Memory B cell (primary cell): Measurements from ENCODE around the gene OR10J1.
"Not testable (repeated sequence)": the region's sequence is repeated elsewhere in the genome, so short reads cannot be mapped to it uniquely, and the experiment has no call there.

Source experiments
- ATAC-seq: fragments of 150-1000 bp; cut with Tn5 transposase; 2 replicates; pipeline ENCODE4 v1.10.0; 2021; ENCODE audit warnings: low read depth, mild to moderate bottlenecking, moderate library complexity
- DNase-seq, 2 donors: peaks; one replicate each; pipeline ENCODE4 v3.0.0; 2022; ENCODE audit warnings: low spot score in 2 of 2
- H3K27ac Mint-ChIP-seq: one replicate; pipeline ENCODE4 v1.8.0; 2022; ENCODE audit warnings: mild to moderate bottlenecking, moderate library complexity, mixed read lengths
- H3K27me3 Mint-ChIP-seq: one replicate; pipeline ENCODE4 v1.8.0; 2022; ENCODE audit warnings: mixed read lengths
- H3K36me3 Mint-ChIP-seq: one replicate; pipeline ENCODE4 v1.8.0; 2022; ENCODE audit warnings: mild to moderate bottlenecking, mixed read lengths
- H3K4me1 Mint-ChIP-seq: one replicate; pipeline ENCODE4 v1.8.0; 2022; ENCODE audit warnings: mixed read lengths
- H3K4me3 Mint-ChIP-seq: one replicate; pipeline ENCODE4 v1.8.0; 2022; ENCODE audit warnings: mild to moderate bottlenecking, moderate library complexity, mixed read lengths
- H3K9me3 Mint-ChIP-seq: one replicate; pipeline ENCODE4 v1.8.0; 2022; ENCODE audit warnings: mixed read lengths

Gene OR10J1

DNA sequence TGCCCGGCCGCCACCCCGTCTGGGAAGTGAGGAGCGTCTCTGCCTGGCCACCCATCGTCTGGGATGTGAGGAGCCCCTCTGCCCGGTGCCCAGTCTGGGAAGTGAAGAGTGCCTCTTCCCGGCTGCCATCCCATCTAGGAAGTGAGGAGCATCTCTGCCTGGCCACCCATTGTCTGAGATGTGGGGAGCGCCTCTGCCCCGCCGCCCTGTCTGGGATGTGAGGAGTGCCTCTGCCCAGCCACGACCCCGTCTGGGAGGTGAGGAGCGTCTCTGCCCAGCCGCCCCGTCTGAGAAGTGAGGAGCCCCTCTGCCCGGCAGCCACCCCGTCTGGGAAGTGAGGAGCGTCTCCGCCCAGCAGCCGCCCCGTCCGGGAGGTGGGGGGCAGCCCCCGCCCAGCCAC lies 10.1 kb downstream of the OR10J1 start:
- H3K4me1 Mint-ChIP-seq, ATAC-seq, H3K36me3 Mint-ChIP-seq, DNase-seq, H3K27me3 Mint-ChIP-seq, H3K4me3 Mint-ChIP-seq, H3K27ac Mint-ChIP-seq: not testable (repeated sequence)
- peaks cover 14% of the 10 kb centered on the region for H3K9me3 Mint-ChIP-seq

DNA sequence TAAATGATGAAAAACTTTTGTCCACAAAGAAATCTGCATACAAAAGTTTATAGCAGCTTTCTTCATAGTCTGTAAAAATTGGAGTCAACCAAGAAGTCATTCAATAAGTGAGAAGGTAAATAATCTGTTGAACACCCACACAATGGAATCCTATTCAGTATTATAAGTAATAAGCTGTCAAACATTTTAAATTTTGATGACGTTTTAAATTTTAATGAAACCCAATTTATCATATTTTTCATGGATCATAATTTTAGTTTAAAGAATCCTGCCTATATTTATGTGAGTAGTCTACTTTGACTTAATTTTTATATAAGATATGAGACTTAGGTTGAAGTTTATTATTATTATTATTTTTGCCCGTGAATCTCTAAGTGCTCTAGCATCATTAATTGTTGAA lies 20.0 kb downstream of the OR10J1 start:
- Mint-ChIP-seq H3K4me1 (no peaks in the 10 kb centered on the region), H3K27me3 (no peaks in the 10 kb centered on the region)

DNA sequence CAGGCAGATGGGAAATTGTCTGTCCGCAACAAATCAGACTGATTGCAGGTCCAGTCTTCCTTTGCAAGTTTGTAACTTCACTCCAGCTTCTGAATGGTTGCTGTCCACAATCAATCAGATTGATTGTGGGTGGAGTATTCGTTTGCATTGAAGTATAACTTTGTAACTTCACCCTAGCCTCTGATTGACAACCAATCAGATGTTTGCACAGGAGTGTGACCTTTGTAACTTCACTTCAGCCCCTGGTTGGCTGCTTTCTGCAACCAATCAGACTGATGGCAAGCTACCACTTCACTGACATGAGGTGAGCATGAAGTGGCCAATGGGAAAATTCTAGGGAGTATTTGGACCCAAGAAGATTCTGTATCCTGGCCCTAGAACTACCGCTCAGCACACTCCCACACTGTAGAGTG lies 25.7 kb downstream of the OR10J1 start:
- Mint-ChIP-seq H3K4me1 (no peaks in the 10 kb centered on the region), H3K27me3 (peaks cover 6% of the 10 kb centered on the region), H3K9me3 (peaks cover 11% of the 10 kb centered on the region), H3K4me3 (no peak overlapping the region), H3K27ac (no peak overlapping the region), H3K36me3 (peaks cover 1% of the 10 kb centered on the region)
- ATAC-seq (no peak), DNase-seq (no peak)

More for the DNA sequence above, 20.0 kb downstream of the OR10J1 start:
- H3K27ac Mint-ChIP-seq: no peak overlapping the region
- DNase-seq: no peak
- peaks cover 1% of the 10 kb centered on the region for H3K36me3 Mint-ChIP-seq
- ATAC-seq: no peak
- H3K9me3 Mint-ChIP-seq: peaks cover 12% of the 10 kb centered on the region
- H3K4me3 Mint-ChIP-seq: no peak overlapping the region

DNA sequence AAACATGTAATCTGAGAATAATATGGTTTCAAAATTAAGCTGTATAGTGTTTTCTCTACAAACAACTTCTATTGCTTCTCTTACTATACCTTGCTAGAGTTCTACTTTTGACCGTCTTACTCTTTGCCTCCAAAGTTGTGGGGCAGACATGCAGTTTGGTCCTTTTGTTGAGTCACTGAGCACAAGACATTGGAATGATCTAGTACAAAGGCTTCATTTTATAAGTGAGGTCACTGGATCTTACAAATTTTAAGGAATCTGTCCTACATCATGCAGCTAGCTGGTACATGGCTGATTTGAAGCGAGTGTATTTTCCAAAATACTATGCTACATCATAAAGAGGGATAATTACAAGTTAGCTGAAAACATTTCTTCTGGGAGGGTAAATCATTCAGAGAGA lies 28.8 kb downstream of the OR10J1 start:
- Mint-ChIP-seq H3K27me3 (peaks cover 8% of the 10 kb centered on the region), H3K4me1 (no peaks in the 10 kb centered on the region), H3K4me3 (no peak overlapping the region), H3K36me3 (no peaks in the 10 kb centered on the region), H3K27ac (no peak overlapping the region), H3K9me3 (peaks cover 2% of the 10 kb centered on the region)
- no peak for DNase-seq
- ATAC-seq: no peak

DNA sequence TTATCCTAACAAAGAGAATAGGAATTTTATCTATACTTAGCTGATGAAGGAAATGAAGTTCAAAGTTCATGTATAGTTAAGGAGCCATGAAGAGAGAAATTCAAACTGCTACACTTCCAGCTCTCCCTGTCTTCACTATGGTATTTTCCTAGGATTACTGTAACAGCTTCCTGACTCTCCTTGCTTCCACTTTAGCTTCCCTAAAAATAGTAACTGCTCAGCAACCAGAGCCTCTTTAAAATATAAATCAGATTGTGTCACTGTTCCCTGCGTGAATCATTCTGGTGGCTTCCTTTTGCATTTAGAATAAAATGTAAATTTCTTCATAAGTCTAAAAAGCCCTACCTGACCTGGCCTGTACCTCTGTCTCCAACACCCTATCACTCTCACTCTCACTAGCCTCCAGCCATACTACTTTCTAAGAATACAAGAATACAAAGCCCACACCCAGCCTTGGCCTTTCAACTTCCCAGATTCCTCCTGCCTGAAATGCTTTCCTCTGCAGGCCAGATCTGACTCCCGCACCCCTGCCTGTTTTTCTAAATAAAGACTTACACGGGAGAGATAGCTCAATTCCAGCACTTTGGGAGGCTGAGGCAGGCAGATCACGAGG lies 30.5 kb downstream of the OR10J1 start:
- Mint-ChIP-seq H3K27ac (no peak overlapping the region), H3K4me3 (no peak overlapping the region), H3K27me3 (peaks cover 8% of the 10 kb centered on the region), H3K36me3 (no peaks in the 10 kb centered on the region), H3K9me3 (no peaks in the 10 kb centered on the region), H3K4me1 (no peaks in the 10 kb centered on the region)
- DNase-seq (no peak), ATAC-seq (no peak)

DNA sequence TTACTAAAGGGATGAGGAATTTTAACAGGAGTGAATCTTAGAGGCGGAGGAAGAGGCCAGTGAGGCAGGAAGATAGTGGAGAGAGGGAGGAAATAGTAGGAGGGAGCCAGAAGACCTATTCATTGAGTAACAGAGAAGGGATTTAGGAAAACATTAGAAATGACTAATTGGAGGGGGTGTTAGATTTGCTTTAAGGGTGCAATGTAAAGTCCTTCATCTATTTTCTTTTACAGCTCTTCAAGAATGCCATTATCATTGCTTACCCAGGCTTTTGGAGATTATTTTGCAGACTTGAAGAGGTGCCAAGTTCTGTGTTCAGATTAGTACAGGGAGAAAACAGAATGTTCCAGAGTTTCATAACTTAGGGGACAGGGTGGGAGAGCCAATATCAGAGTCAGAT lies 33.8 kb downstream of the OR10J1 start:
- H3K27me3 Mint-ChIP-seq: peaks cover 4% of the 10 kb centered on the region
- ATAC-seq: no peak
- no peaks in the 10 kb centered on the region for H3K36me3 Mint-ChIP-seq
- H3K4me3 Mint-ChIP-seq: no peak overlapping the region
- H3K9me3 Mint-ChIP-seq: no peaks in the 10 kb centered on the region
- H3K27ac Mint-ChIP-seq: no peak overlapping the region
- DNase-seq: no peak
- H3K4me1 Mint-ChIP-seq: no peaks in the 10 kb centered on the region

DNA sequence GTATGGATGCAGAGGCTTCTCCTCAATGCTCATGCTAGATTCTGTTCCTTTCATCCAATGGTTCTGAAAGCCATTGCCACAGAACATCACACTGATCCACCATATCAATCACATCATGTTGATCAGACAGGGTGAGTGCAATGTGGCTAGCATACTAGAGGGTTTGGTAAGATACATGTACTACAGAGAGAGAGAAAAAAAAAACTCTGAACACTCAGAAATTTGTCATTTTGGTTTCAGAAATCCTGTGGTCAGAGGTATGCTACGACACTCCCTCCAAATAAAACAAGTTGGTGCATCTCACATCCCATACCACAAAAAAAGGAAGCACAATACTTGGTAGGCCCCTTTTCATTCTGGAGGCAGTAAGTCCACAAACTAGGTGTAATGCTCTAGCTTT lies 35.4 kb downstream of the OR10J1 start:
- Mint-ChIP-seq H3K27me3 (peaks cover 5% of the 10 kb centered on the region), H3K36me3 (no peaks in the 10 kb centered on the region), H3K4me1 (no peaks in the 10 kb centered on the region), H3K27ac (no peak overlapping the region), H3K4me3 (no peak overlapping the region), H3K9me3 (no peaks in the 10 kb centered on the region)
- ATAC-seq (no peak), DNase-seq (no peak)

DNA sequence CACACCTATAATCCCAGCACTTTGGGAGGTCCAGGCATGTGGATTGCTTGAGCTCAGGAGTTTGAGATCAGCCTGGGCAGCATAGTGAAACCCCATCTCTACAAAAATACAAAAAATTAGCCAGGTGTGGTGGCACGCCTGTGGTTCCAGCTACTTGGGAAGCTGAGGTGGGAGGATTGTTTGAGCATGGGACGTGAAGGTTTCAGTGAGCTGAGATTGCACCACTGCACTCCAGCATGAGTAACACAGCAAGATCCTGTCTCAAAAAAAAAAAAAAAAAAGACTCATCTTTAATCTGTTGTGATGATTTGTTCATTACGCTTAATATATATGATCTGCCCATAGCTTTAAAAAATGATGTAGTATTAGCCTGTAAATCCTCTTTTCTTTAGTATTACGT lies 44.0 kb downstream of the OR10J1 start:
- H3K4me3 Mint-ChIP-seq: no peak overlapping the region
- peaks cover 8% of the 10 kb centered on the region for H3K9me3 Mint-ChIP-seq
- no peak overlapping the region for H3K27ac Mint-ChIP-seq
- ATAC-seq: no peak
- H3K4me1 Mint-ChIP-seq: no peaks in the 10 kb centered on the region
- DNase-seq: no peak
- peaks cover 5% of the 10 kb centered on the region for H3K27me3 Mint-ChIP-seq
- no peaks in the 10 kb centered on the region for H3K36me3 Mint-ChIP-seq
